Measurements from ENCODE around the gene CAMTA1. TPM values are rescaled to one million over a fixed set of nuclear protein-coding genes. Genes with fewer than 3 reads are reported as not detected.

CAMTA1 gene
- total and polyA plus RNA-seq, 9 of the 15 experiments (the other 6 are each of a cell fraction or from before 2014, with no cell fraction given) = 43.9 to 161 (median 65.9) TPM

- TF ChIP-seq ZNF76 (CRISPR knock-in tag; IDR thresholded peaks at IDR 0.05; ENCODE audit: borderline replicate concordance) (no peak), KAT8 (IDR thresholded peaks at IDR 0.05; ENCODE audit: low read depth) (no peak), GABPB1 (CRISPR knock-in tag; IDR thresholded peaks at IDR 0.05) (no peak), DMBX1 (CRISPR knock-in tag; IDR thresholded peaks at IDR 0.05; ENCODE audit: borderline replicate concordance) (no peak), CHD2 (IDR thresholded peaks at IDR 0.05; ENCODE audit: low read depth, low read length) (no peak), ZNF311 (CRISPR knock-in tag; IDR thresholded peaks at IDR 0.05) (no peak), NELFE (IDR thresholded peaks at IDR 0.05; ENCODE audit: insufficient read depth, insufficient read length) (no peak), SNRNP70 (optimal IDR thresholded peaks at IDR 0.05; ENCODE audit: low read depth, low read length) (no peak)
Measured at GRCh38 chr1:7251454-7251800, 466.2 kb downstream of the CAMTA1 start (continued).

- WGBS (ENCODE audit: insufficient coverage, low coverage, missing lambda C conversion rate) = 0% methylated on average over 12 of the region's 12 CpGs
- no TSS peak for BruUV-seq (replicated peaks)
- Histone ChIP-seq H3K9me1 (ENCODE audit: control insufficient read depth, insufficient read depth, low read length) (no peaks in the 10 kb centered on the region), H3K9me3 (replicated peaks; ENCODE audit: control insufficient read depth, insufficient read depth, low read depth, low read length) (no peaks in the 10 kb centered on the region), H3K9ac (ENCODE audit: insufficient read depth in 1 of 2, low read depth in 2 of 2, low read length in 2 of 2) (no peak overlapping the region), H3K4me1 (replicated peaks in 1 of 2; ENCODE audit: control insufficient read depth in 2 of 2, insufficient read depth in 2 of 2, low read length in 2 of 2) (no peaks in the 10 kb centered on the region), H3K27me3 (ENCODE audit: control insufficient read depth in 2 of 2, insufficient read depth in 2 of 2, low read length in 2 of 2) (peaks cover 59 to 68% of the 10 kb centered on the region in 2 experiments), H3K36me3 (ENCODE audit: control insufficient read depth, insufficient read depth, low read length) (no peaks in the 10 kb centered on the region), H4K20me1 (replicated peaks; ENCODE audit: control insufficient read depth, insufficient read depth, low read length) (peaks cover 13% of the 10 kb centered on the region; the same call in 1 of the 2 replicates), H3K79me2 (ENCODE audit: control insufficient read depth, insufficient read depth, low read length) (no peaks in the 10 kb centered on the region), H3K4me2 (ENCODE audit: insufficient read depth, low read length) (no peak overlapping the region), H2AFZ (ENCODE audit: low read depth, low read length) (no peak overlapping the region), H3K4me3 (no peak overlapping the region), H3K27ac (ENCODE audit: extremely low read depth, low read depth, low read length) (no peak overlapping the region)
- ChIA-PET POLR2A (no interaction called here), CTCF (ENCODE audit: low intra/inter-chr PET ratio) (no interaction called here)
- no peak for DNase-seq (ENCODE audit: extremely low read depth in 1 of 4, low spot score in 3 of 4)
- no peak for TF ChIP-seq ZKSCAN3 (CRISPR knock-in tag; IDR thresholded peaks at IDR 0.05)
- no peak for TF ChIP-seq GTF2B (IDR thresholded peaks at IDR 0.05; ENCODE audit: extremely low read depth, insufficient read length)
- TF ChIP-seq CXXC5 (CRISPR knock-in tag; IDR thresholded peaks at IDR 0.05) = no peak
- TF ChIP-seq HNRNPH1 (optimal IDR thresholded peaks at IDR 0.05; ENCODE audit: low read depth, low read length) = no peak
- FAIRE-seq = no peak
- in situ Hi-C loops (cut with MboI) (no loop called here), intact Hi-C loops (cut with micrococcal nuclease) (no loop called here)
- no peak for ATAC-seq
Measured at GRCh38 chr1:7252411-7253117, 467.3 kb downstream of the CAMTA1 start.
